Measurements from ENCODE around the gene FRS2. TPM values are rescaled to one million over a fixed set of nuclear protein-coding genes. Genes with fewer than 3 reads are reported as not detected.

Gene FRS2
- total RNA-seq, 1 donor from 2014 or later = 66.4 TPM

Small RNA genes within 50 kb of the gene (small RNA-seq; reads per million reads assigned to genes)
- gene MIR3913-1 (ENCODE audit: low replicate concordance) = 1.0 reads per million, percentile 85 among the genes with 10 or more reads in this experiment

Other genes with a start within 250 kb of the FRS2 start
- 54.3 TPM for gene CPSF6, start 230.8 kb upstream of the FRS2 start, total RNA-seq
- gene LYZ, start 122.0 kb upstream of the FRS2 start, total RNA-seq = 32.8 TPM
- 11.1 TPM for gene YEATS4, start 110.6 kb upstream of the FRS2 start, total RNA-seq
- gene CCT2, start 115.1 kb downstream of the FRS2 start, total RNA-seq = 172 TPM
- not detected for gene LRRC10, start 140.5 kb downstream of the FRS2 start, total RNA-seq
- gene BEST3, start 228.9 kb downstream of the FRS2 start, total RNA-seq = 72.2 TPM